Putamen (tissue), 1 donor: Measurements from ENCODE around the gene CXXC1.
"Not testable (repeated sequence)": the region's sequence is repeated elsewhere in the genome, so short reads cannot be mapped to it uniquely, and the experiment has no call there.

Experiments
- DNase-seq: peaks from one replicate; pipeline ENCODE4 v3.0.0-alpha.2; 2016; ENCODE audit warnings: low spot score

Gene CXXC1

DNA sequence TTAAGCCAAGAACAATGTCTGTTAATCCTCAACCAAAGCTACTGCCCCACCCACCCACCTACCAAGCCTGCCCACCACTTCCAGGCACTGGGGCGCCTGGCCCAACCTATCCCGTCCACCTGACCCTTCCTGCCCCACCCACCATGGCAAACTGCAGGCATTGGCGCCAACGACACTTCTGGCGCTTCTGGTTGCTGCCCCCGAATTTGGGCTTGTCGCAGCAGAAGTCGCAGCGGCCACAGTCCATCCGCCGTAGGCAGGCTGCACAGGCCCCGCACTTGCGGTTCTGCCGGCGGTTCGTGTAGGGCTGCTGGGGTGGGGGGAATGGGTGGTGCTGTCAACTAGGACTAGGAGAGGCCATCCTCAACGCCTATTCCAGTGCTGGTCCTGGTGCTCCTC is 13.4 kb downstream of the CXXC1 start:
- DNase-seq, result no peak

DNA sequence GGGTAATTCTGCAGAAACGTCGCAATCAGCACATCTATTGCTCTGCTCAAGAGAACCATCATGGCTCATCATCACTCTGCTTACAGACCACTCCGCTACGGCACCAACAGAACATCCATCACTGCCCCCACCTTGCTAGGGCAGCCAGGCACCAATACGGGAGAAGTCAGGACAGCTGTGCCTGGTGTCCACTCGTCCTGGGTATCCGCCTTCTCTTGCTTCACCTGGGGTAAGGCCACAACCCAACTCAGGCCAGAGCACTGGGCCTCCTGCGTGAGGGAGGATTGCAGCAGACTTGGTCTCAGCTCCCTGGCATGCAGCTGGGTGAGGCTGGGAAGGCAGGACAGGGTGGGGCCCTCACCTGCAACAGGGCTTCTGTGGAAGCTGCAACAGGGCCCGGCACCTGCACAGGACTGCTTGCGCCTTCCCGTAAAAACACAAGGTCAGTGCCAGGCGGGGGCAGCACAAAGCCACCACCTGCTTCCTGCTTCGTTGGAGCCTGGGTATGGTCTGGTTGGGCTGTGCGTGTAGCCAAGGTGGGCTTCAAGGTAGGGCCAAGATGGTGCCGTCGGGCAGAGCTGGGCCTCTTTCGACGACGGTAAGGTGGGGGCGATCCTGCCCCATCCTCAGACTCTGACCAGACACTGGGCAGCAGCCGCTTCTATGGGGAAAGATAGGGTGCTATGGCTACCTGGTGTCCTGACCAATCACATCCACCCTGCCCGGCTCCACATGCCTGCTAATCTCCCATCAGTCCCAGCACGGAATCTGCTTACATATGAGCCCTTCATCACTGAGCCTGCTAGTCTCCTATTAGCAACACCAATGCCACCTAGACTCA is 14.1 kb downstream of the CXXC1 start:
- DNase-seq, result no peak

DNA sequence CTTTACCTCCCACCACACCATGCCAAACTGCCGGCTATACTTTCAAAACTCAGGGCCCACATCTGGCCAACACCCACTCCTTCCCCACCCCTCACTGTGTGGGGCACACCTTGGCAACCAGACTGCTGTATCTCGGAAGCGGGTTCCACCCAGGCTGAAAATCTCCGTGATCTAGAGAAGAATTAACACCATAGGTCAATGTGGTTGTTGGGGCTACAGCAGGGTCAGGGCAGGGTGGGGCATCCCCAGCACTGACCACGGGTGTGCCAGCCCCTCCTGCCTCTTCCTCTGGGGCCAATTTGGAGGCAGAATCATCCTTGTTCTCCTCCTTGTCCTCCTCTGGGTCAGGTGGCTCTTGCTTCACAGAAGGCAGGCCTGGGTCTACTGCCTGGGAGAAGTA is 14.9 kb downstream of the CXXC1 start:
- DNase-seq, result no peak

DNA sequence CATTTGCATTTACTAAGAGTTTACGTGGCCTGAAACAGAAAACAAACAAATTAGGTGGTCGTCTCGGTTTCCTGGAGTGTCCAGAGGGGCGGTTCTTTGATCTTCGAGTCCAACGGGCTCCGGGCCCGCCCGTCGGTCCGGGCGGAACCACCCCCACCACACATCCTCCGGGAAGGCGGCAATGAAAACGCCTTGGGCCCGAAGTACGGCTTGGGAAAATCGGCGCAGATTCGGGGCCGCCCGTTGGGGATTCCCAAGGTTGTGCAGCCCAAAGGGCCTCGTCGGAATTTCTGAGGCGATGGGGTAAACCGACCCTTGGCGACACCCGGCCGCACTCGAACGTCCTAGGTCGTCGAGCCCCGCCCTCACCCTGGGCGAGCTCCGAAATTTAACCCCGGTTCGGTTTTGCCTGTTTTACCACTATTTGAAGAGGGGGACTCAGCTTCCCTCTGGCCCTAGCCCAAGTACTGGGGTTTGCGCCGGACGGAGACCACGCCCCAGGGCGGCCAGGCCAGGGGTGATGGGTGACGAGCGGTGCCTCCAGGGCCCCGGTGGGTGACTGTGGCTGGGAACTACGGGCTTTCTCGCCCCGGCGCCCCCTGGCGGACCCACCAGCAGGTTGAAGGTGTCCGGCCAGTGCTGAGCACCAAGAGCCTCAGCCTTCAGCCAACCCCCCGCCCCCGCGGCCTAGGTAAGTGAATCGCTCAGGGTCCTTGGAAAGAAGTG is 19.3 kb downstream of the CXXC1 start:
- DNase-seq, result peak; percentile 44

DNA sequence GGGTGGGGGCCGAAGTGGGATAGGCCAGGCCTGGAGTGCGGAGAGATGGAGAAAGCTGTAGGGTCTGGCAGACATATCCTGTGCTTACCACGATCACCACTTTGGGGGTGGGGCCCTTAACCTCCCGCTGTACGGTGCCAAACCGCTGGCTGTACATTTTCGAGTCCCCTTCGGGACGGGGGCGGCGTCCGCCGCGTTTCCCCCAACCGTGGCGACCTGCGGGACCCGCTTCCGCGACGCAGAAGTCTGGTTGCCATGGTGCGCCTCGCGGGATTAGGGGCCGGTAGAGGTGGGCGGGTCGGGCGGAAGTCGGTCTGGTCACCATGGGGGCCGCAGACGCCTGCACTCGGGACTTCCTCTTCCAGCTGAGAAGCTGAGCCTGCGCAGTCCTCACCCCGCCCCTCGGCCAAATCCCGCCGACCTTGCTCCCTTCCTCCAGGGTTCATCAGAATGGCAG is 21.2 kb downstream of the CXXC1 start, which contains the start of gene CFAP53:
CFAP53 (minus strand) TSS at position 248 of the 457 bp plus-strand sequence; CDS start at position 157, 91 bp downstream.
- DNase-seq, result peak; percentile 81

DNA sequence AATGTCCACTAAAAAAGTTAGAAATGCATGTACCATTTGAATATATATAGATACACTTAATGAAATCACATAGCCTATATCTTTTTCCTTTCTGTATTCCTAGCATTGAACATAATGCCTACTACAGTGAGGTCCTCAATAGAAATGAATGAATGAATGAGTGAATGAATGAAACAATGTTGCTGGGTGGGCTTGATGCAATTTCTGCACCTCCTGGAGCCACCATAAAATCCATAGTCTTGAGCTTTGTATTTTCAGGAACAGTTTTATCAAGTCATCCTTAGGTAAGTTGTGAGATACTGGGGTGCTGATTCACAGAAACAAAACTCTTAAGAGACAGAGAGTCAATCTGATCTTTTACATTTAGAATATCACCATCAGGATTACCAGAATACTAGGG is 24.5 kb downstream of the CXXC1 start:
- no peak for DNase-seq

DNA sequence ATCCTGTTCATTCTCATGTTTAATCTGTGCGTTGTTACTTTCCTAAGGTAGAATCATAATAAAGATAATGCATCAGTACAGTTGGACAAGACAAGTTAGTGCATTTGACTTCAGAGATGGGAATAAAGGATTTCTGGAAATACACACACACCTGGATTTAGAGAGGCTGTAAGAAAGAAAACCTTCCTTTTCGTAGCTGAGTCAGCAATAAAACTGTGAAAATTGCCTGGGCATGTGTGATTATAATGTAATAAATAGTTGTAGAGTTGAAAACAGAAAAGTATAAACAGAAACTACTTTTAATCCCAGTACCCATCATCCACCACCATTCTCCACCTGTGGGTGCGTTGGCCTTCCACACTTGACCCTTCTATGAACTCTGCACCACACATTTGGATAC is 36.6 kb downstream of the CXXC1 start:
- DNase-seq, result no peak

DNA sequence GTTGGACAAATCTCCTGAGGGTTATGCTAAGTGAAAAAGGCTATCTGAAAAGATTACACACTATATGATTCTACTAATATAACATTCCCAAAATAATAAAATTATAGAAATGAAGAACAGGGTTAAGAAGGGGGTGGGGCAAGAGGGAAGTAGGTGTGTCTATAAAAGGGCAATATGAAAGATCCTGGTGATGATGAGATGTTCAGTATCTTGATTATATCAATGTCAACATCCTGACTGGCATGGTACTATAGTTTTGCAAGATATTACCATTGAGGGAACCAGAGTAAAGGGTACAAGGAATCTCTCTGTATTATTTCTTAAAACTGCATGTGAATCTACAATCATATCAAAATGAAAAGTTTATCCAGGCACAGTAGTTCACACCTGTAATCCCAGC is 37.9 kb downstream of the CXXC1 start:
- no peak for DNase-seq

DNA sequence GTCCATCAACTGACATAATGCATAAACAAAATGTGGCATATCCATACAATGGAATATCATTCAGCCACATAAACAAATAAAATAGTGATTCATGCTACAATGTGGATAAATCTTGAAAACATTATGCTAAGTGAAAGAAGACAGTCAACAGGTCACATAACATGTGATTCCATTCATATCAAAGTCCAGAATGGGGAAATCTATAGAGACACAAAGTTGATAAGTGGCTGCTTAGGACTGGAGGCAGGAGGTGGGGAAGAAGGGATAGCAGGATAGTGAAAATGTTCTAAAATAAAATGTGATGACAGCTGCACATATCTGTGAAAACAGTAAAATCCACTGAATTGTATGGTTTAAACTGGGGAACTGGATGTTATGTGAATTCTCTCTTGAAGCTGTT is 39.9 kb downstream of the CXXC1 start:
- DNase-seq, result no peak

DNA sequence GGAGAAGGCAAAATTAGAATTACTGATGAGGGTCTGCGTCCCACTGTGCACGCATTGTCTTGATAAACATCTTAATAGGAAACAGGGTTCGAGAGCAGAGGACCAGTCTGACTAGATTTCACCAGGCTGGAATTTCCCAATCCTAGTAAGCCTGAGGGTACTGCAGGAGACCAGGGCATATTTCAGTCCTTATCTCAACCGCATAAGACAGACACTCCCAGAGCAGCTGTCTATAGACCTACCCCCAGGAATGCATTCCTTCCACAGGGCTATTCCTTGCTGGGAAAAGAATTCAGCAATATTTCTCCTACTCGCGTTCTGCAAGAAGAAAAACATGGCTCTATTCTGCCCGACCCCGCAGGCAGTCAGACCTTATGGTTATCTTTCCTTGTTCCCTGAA is 45.7 kb downstream of the CXXC1 start:
- DNase-seq, result not testable (repeated sequence)

DNA sequence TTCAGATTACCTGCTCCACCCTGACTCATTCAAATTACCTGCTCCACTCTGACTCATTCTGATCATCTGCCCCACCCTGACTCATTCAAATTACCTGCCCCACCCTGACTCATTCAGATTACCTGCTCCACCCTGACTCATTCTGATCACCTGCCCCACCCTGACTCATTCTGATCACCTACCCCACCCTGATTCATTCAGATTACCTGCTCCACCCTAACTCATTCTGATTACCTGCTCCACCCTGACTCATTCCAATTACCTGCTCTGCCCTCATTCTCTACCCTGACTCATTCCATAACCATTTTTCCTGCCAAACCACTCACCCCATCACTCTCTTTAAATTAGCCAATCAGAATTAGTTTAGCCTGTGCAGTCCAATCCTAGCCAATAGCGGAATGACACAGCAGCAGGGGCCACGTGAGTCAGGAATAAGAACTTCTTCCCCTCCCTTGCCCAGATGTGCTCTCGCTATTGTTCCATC is 47.4 kb downstream of the CXXC1 start:
- no peak for DNase-seq

DNA sequence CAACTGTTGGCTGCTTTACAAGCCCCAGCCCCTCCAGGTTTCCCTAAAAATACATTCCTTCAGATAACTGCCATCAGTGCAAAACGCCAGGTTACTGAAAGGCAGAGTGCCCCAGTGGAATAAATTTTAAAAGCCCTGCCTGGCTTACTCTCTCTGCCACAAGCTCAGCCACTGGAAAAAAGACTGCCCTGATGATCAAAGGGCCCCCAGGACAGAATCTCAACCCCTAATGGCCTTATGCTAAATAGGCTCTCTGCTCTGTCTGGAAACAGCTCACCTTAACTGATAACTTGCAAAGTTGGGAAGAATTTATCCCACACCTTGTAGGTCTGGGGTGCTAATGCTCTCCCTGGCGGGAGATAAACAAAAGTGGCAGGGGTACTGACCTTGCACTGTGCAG is 55.1 kb downstream of the CXXC1 start:
- no peak for DNase-seq
